ENCODE data around the gene CLBA1.

- TF ChIP-seq EZH2 (IDR thresholded peaks at IDR 0.05) (no peak), POLR2AphosphoS5 (IDR thresholded peaks at IDR 0.05; ENCODE audit: low read depth, low read length) (no peak), YY1 (IDR thresholded peaks at IDR 0.05; ENCODE audit: extremely low read depth, insufficient replicate concordance, low read depth, low read length) (no peak), POLR2A (IDR thresholded peaks at IDR 0.05; ENCODE audit: borderline replicate concordance, extremely low read depth, insufficient read depth, insufficient read length) (peak; percentile 67)
These were observed 36.2 kb downstream of the CLBA1 start for GRCh38 chr14:105021656-105022275.

Measured in HCT116 (cell line).